HEK293T (cell line): ENCODE results near the gene LRRC28.
"Not testable (repeated sequence)": the region's sequence is repeated elsewhere in the genome, so short reads cannot be mapped to it uniquely, and the experiment has no call there.

ENCODE experiments used
- CTCF ChIA-PET: fragments of 350-600 bp; formaldehyde crosslinking; extraction: SDS; loops from one replicate; lab custom pipeline; 2021; ENCODE audit warnings: antibody characterized with exemption, inconsistent platforms; lab: Yijun Ruan, JAX
- POLR2A ChIA-PET: fragments of 350-600 bp; formaldehyde crosslinking; extraction: SDS; loops from one replicate; lab custom pipeline; 2020; ENCODE audit warnings: antibody characterized with exemption, inconsistent platforms; lab: Yijun Ruan, JAX
- DNase-seq: peaks from one replicate; pipeline ENCODE4 v3.0.0; 2012; ENCODE audit warnings: mixed read lengths; ENCODE audit errors: extremely low spot score
- ARNT ChIP-seq: fragments of 450-650 bp; IDR thresholded peaks from 2 replicates; pipeline ENCODE4 v1.6.1; 2017; ENCODE audit warnings: mild to moderate bottlenecking
- BHLHE40 ChIP-seq: fragments of 450-650 bp; IDR thresholded peaks from 2 replicates; pipeline ENCODE4 v1.6.1; 2016; ENCODE audit warnings: mild to moderate bottlenecking, moderate library complexity, borderline replicate concordance
- CTBP1 ChIP-seq: fragments of 450-650 bp; IDR thresholded peaks from 2 replicates; pipeline ENCODE4 v1.6.1; 2016; ENCODE audit warnings: borderline replicate concordance
- ELF4 ChIP-seq: fragments of 450-650 bp; IDR thresholded peaks from 2 replicates; pipeline ENCODE4 v1.6.1; 2017; ENCODE audit warnings: antibody characterized with exemption
- FOXA1 ChIP-seq: fragments of 450-650 bp; IDR thresholded peaks from 2 replicates; pipeline ENCODE4 v1.6.1; 2016; ENCODE audit warnings: mild to moderate bottlenecking
- FOXK2 ChIP-seq: fragments of 450-650 bp; IDR thresholded peaks from 2 replicates; pipeline ENCODE4 v1.6.1; 2016; ENCODE audit warnings: mild to moderate bottlenecking
- FOXM1 ChIP-seq: fragments of 450-650 bp; IDR thresholded peaks from 2 replicates; pipeline ENCODE4 v1.6.1; 2017; ENCODE audit warnings: mild to moderate bottlenecking, borderline replicate concordance
- HDGF ChIP-seq: fragments of 450-650 bp; IDR thresholded peaks from 2 replicates; pipeline ENCODE4 v1.6.1; 2017; ENCODE audit warnings: antibody characterized with exemption, borderline replicate concordance
- L3MBTL2 ChIP-seq: fragments of 450-650 bp; conservative IDR thresholded peaks from 2 replicates; pipeline ENCODE4 v1.6.1; 2016; ENCODE audit warnings: mild to moderate bottlenecking
- LEF1 ChIP-seq: fragments of 450-650 bp; IDR thresholded peaks from 2 replicates; pipeline ENCODE4 v1.6.1; 2017; ENCODE audit warnings: mild to moderate bottlenecking, borderline replicate concordance
- NFRKB ChIP-seq: fragments of 450-650 bp; IDR thresholded peaks from 2 replicates; pipeline ENCODE4 v1.6.1; 2016; ENCODE audit warnings: mild to moderate bottlenecking, moderate library complexity
- SP1 ChIP-seq: fragments of 450-650 bp; IDR thresholded peaks from 2 replicates; pipeline ENCODE4 v1.6.1; 2017
- SUZ12 ChIP-seq: fragments of 450-650 bp; IDR thresholded peaks from 2 replicates; pipeline ENCODE4 v1.6.1; 2016; ENCODE audit warnings: mild to moderate bottlenecking
- TARDBP ChIP-seq: fragments of 450-650 bp; IDR thresholded peaks from 2 replicates; pipeline ENCODE4 v1.6.1; 2016
- ZNF384 ChIP-seq: fragments of 450-650 bp; IDR thresholded peaks from 2 replicates; pipeline ENCODE4 v1.6.1; 2016
- TF ChIP-seq, protein P1 (sequence below): fragments of 450-650 bp; IDR thresholded peaks from 2 replicates; pipeline ENCODE4 v1.6.1; 2016

LRRC28 gene

GRCh38 chr15:99232740-99233139 lies 18.5 kb upstream of the LRRC28 start:
- no peak for TF ChIP-seq FOXA1
- TF ChIP-seq TARDBP, result no peak
- TF ChIP-seq SP1, result no peak
- no peak for TF ChIP-seq FOXM1
- no peak for TF ChIP-seq ZNF384
- TF ChIP-seq NFRKB, result no peak
- TF ChIP-seq LEF1, result no peak
- no peak for TF ChIP-seq CTBP1
- TF ChIP-seq BHLHE40, result no peak
- TF ChIP-seq L3MBTL2, result no peak
- TF ChIP-seq ARNT, result no peak
- no peak for TF ChIP-seq HDGF
- no peak for TF ChIP-seq SUZ12
- no peak for TF ChIP-seq ELF4
- ChIA-PET CTCF (no interaction called here), POLR2A (no interaction called here)
- DNase-seq, result no peak

DNA sequence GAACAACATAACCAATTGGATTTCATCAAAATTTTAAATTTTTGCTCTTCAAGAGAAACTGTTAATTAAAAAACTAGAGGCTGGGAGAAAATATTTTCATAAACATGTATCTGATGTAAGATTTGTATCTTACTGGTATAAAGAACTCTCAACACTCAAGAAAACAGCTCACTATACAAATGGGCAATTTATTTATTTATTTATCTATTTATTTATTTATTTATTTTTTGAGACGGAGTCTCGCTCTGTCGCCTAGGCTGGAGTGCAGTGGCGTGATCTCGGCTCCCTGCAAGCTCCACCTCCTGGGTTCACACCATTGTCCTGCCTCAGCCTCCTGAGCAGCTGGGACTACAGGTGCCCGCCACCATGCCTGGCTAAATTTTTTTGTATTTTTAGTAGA lies 17.1 kb upstream of the LRRC28 start:
- DNase-seq, POLR2A ChIA-PET: not testable (repeated sequence)
- CTCF ChIA-PET, result interaction anchor here (0.5 to 0.7 kb wide), 2 partner anchors 134 to 360 kb away, joined by 3 read pairs; no protein-coding TSS in a partner anchor

DNA sequence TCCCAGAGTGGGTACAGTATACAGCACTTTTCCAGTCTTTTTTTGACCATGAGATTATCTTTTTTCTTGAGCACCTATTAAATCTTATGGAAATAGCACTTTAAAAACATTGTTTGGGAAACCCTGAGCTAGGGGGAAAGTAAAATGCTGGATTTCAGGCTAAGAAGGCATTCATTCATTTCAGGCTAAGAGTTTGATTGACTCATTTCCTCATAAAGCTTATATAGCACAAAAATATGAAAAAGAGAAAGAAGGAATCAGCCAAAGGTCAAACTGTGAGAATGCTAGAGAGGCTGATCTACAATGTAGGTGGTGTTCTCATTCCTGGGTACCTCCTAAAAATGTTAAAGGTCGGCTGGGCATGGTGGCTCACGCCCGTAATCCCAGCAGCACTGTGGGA lies 12.4 kb upstream of the LRRC28 start:
- POLR2A ChIA-PET, result no interaction called here
- DNase-seq, result no peak
- CTCF ChIA-PET, result no interaction called here
- no peak for TF ChIP-seq ARNT

- DNase-seq, result no peak
- ChIA-PET CTCF (interaction anchor here (0.9 kb wide), 1 partner anchor 48 kb away, joined by 3 read pairs; no protein-coding TSS in a partner anchor), POLR2A (no interaction called here)
- TF ChIP-seq L3MBTL2 (no peak), ARNT (no peak), SP1 (no peak), ZNF384 (no peak), FOXM1 (no peak), NFRKB (no peak), ELF4 (no peak), TARDBP (no peak), FOXK2 (no peak), HDGF (no peak), CTBP1 (no peak), BHLHE40 (no peak), LEF1 (no peak), FOXA1 (no peak), SUZ12 (no peak)
- TF ChIP-seq, protein P1, sequence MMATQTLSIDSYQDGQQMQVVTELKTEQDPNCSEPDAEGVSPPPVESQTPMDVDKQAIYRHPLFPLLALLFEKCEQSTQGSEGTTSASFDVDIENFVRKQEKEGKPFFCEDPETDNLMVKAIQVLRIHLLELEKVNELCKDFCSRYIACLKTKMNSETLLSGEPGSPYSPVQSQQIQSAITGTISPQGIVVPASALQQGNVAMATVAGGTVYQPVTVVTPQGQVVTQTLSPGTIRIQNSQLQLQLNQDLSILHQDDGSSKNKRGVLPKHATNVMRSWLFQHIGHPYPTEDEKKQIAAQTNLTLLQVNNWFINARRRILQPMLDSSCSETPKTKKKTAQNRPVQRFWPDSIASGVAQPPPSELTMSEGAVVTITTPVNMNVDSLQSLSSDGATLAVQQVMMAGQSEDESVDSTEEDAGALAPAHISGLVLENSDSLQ, result no peak
Measured at GRCh38 chr15:99239545-99240198, 11.6 kb upstream of the LRRC28 start.

DNA sequence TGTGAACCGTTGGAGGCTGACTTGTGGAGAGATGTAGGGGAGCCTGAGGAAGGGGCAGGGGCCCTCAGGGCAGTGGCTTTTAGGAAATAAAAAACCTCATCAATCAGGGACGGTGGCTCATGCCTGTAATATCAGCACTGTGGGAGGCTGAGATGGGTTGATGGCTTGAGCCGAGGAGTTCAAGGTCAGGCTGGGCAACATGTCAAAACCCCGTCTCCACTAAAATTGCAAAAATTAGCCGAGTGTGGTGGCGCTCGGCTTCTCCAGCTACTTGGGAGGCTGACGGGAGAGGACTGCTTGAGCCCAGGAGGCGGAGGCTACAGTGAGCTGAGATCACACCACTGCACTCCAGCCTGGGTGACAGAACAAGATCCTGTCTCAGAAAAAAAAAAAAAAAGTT lies 9.5 kb upstream of the LRRC28 start:
- DNase-seq, result no peak
- ChIA-PET CTCF (no interaction called here), POLR2A (interaction anchor here (1.3 kb wide), 1 partner anchor 9 kb away, joined by 4 read pairs; the partner anchor contains the start of gene LRRC28)
- TF ChIP-seq LEF1 (no peak), CTBP1 (no peak), FOXK2 (no peak), SUZ12 (no peak), FOXM1 (no peak), L3MBTL2 (no peak)

GRCh38 chr15:99244306-99244705 lies 7.0 kb upstream of the LRRC28 start:
- ChIA-PET CTCF (interaction anchor here (0.6 kb wide), 1 partner anchor 59 kb away, joined by 3 read pairs; no protein-coding TSS in a partner anchor), POLR2A (no interaction called here)
- no peak for DNase-seq
- no peak for TF ChIP-seq SP1
- TF ChIP-seq ELF4, result no peak
- TF ChIP-seq FOXK2, result no peak
- TF ChIP-seq NFRKB, result no peak
- TF ChIP-seq CTBP1, result no peak
- TF ChIP-seq, protein P1, result no peak
- no peak for TF ChIP-seq LEF1
- TF ChIP-seq ZNF384, result no peak
- TF ChIP-seq L3MBTL2, result no peak
- TF ChIP-seq BHLHE40, result no peak
- TF ChIP-seq FOXA1, result no peak
- no peak for TF ChIP-seq HDGF
- TF ChIP-seq SUZ12, result no peak
- no peak for TF ChIP-seq TARDBP
- no peak for TF ChIP-seq FOXM1
- TF ChIP-seq ARNT, result no peak

GRCh38 chr15:99247062-99247461 lies 4.2 kb upstream of the LRRC28 start:
- POLR2A ChIA-PET, result interaction anchor here (1.3 kb wide), 1 partner anchor 137 kb away, joined by 4 read pairs; no protein-coding TSS in a partner anchor
- CTCF ChIA-PET, result interaction anchor here (0.7 kb wide), 1 partner anchor 148 kb away, joined by 3 read pairs; no protein-coding TSS in a partner anchor
- no peak for DNase-seq
- no peak for TF ChIP-seq FOXM1
- TF ChIP-seq BHLHE40, result no peak
- TF ChIP-seq CTBP1, result no peak
- no peak for TF ChIP-seq ARNT
- no peak for TF ChIP-seq ZNF384
- no peak for TF ChIP-seq TARDBP
- TF ChIP-seq NFRKB, result no peak
- no peak for TF ChIP-seq FOXA1
- TF ChIP-seq FOXK2, result no peak
- TF ChIP-seq L3MBTL2, result no peak
- no peak for TF ChIP-seq SP1
- TF ChIP-seq, protein P1, result no peak
- TF ChIP-seq SUZ12, result no peak
- no peak for TF ChIP-seq HDGF
- no peak for TF ChIP-seq LEF1
- no peak for TF ChIP-seq ELF4
